ENCODE data around the gene SMYD1.

Gene SMYD1

GRCh38 chr2:88127888-88128653 is 60.4 kb downstream of the SMYD1 start, which contains the start of gene FABP1:
TSS of gene FABP1 (minus strand) at chr2:88128062. CDS start at chr2:88128017, 45 bp downstream.
- H3K79me2 ChIP-seq, result no peaks in the 10 kb centered on the region
- H3K27ac ChIP-seq, result no peak within 1 kb of the TSS
- H3K4me3 ChIP-seq (ENCODE audit: low read depth, low read length), result no peak within 1 kb of the TSS
- no peak within 1 kb of the TSS for H2AFZ ChIP-seq
- H3K9me3 ChIP-seq (ENCODE audit: control insufficient read depth, low read length), result no peaks in the 10 kb centered on the region
- H3K36me3 ChIP-seq (ENCODE audit: control insufficient read depth, insufficient read depth, low read length), result no peaks in the 10 kb centered on the region
- no peaks in the 10 kb centered on the region for H3K27me3 ChIP-seq (ENCODE audit: control insufficient read depth, insufficient read depth, low read length)
- H3K4me2 ChIP-seq (ENCODE audit: low read length), result no peak within 1 kb of the TSS
- no peak for TF ChIP-seq CTCF (IDR thresholded peaks at IDR 0.05)
- H3K4me1 ChIP-seq, result no peaks in the 10 kb centered on the region
- H3K9ac ChIP-seq, result no peak within 1 kb of the TSS

GRCh38 chr2:88128654-88129312 is 61.2 kb downstream of the SMYD1 start:
- no peaks in the 10 kb centered on the region for H3K4me1 ChIP-seq
- no peaks in the 10 kb centered on the region for H3K9me3 ChIP-seq (ENCODE audit: control insufficient read depth, low read length)
- H3K27me3 ChIP-seq (ENCODE audit: control insufficient read depth, insufficient read depth, low read length), result no peaks in the 10 kb centered on the region
- H3K27ac ChIP-seq, result no peak overlapping the region
- H2AFZ ChIP-seq, result no peak overlapping the region
- no peaks in the 10 kb centered on the region for H3K79me2 ChIP-seq
- no peak for TF ChIP-seq CTCF (IDR thresholded peaks at IDR 0.05)
- no peak overlapping the region for H3K4me3 ChIP-seq (ENCODE audit: low read depth, low read length)
- no peak overlapping the region for H3K9ac ChIP-seq
- no peak overlapping the region for H3K4me2 ChIP-seq (ENCODE audit: low read length)
- H3K36me3 ChIP-seq (ENCODE audit: control insufficient read depth, insufficient read depth, low read length), result no peaks in the 10 kb centered on the region

- Histone ChIP-seq H3K79me2 (no peaks in the 10 kb centered on the region), H3K9me3 (ENCODE audit: control insufficient read depth, low read length) (no peaks in the 10 kb centered on the region), H3K4me1 (no peaks in the 10 kb centered on the region), H3K27ac (no peak overlapping the region), H2AFZ (no peak overlapping the region), H3K4me2 (ENCODE audit: low read length) (no peak overlapping the region), H3K36me3 (ENCODE audit: control insufficient read depth, insufficient read depth, low read length) (no peaks in the 10 kb centered on the region), H3K27me3 (ENCODE audit: control insufficient read depth, insufficient read depth, low read length) (no peaks in the 10 kb centered on the region), H3K4me3 (ENCODE audit: low read depth, low read length) (no peak overlapping the region), H3K9ac (no peak overlapping the region)
- no peak for TF ChIP-seq CTCF (IDR thresholded peaks at IDR 0.05)
Observed at GRCh38 chr2:88129313-88129959, 61.8 kb downstream of the SMYD1 start.

GRCh38 chr2:88131201-88131998 is 63.8 kb downstream of the SMYD1 start:
- Histone ChIP-seq H2AFZ (no peak overlapping the region), H3K4me2 (ENCODE audit: low read length) (no peak overlapping the region), H3K27ac (no peak overlapping the region), H3K9me3 (ENCODE audit: control insufficient read depth, low read length) (no peaks in the 10 kb centered on the region), H3K36me3 (ENCODE audit: control insufficient read depth, insufficient read depth, low read length) (no peaks in the 10 kb centered on the region), H3K4me1 (no peaks in the 10 kb centered on the region), H3K4me3 (ENCODE audit: low read depth, low read length) (no peak overlapping the region), H3K9ac (no peak overlapping the region), H3K79me2 (no peaks in the 10 kb centered on the region), H3K27me3 (ENCODE audit: control insufficient read depth, insufficient read depth, low read length) (no peaks in the 10 kb centered on the region)
- no peak for TF ChIP-seq CTCF (IDR thresholded peaks at IDR 0.05)

Measured in parathyroid adenoma (tissue), 2 donors.